Melanocyte of skin (primary cell): ENCODE results near the gene ADRB2. TPM values are rescaled to one million over a fixed set of nuclear protein-coding genes. Genes with fewer than 3 reads are reported as not detected.

ENCODE experiments used
- total RNA-seq, 2 donors: library from RNA; depleted of rRNA; stranded (reverse); fragments of >200 nt; gene quantifications; 2 replicates each; pipeline ENCODE4 v1.2.3, GENCODE V29; 2012

ADRB2 gene
- total RNA-seq, result 1 to 10 TPM in 1 of 2 donors, under 1 TPM in 1; 0.34 to 2.7 TPM

GRCh38 chr5:148826053-148826738 lies at the start of gene ADRB2:
ADRB2 (plus strand) TSS chr5:148826611; CDS start chr5:148826832, 221 bp downstream.

Other genes with a start within 250 kb of the ADRB2 start
- gene HTR4, start 172.1 kb upstream of the ADRB2 start, total RNA-seq, result not detected
- gene SH3TC2, start 236.5 kb downstream of the ADRB2 start, total RNA-seq, result 10 to 100 TPM; 14.5 to 22.0 TPM